Cardiac muscle cell (in vitro differentiated cells and primary cell): ENCODE measurements around the gene POP5. TPM values are rescaled to one million over a fixed set of nuclear protein-coding genes. Genes with fewer than 3 reads are reported as not detected.

ENCODE experiments used
- DNase-seq, 2 donors: peaks; one replicate each; pipeline versions ENCODE4 v3.0.0 to v3.0.0-alpha.2; 2010 to 2017; ENCODE audit warnings: low read depth in 1 of 2, low spot score in 1 of 2
- H3K27ac ChIP-seq: fragments of 200-600 bp; sonication (generic); 2 replicates; pipeline ENCODE4 v1.5.1; 2016
- H3K27me3 ChIP-seq: fragments of 200-600 bp; sonication (generic); 2 replicates; pipeline ENCODE4 v1.6.0; 2016; ENCODE audit warnings: control low read depth
- H3K36me3 ChIP-seq: fragments of 200-600 bp; sonication (generic); 2 replicates; pipeline ENCODE4 v1.5.1; 2016; ENCODE audit warnings: control low read depth
- H3K4me1 ChIP-seq: fragments of 200-600 bp; sonication (generic); 2 replicates; pipeline ENCODE4 v1.8.1; 2017; ENCODE audit warnings: low read depth, mild to moderate bottlenecking, mixed run types
- H3K4me3 ChIP-seq: fragments of 200-600 bp; sonication (generic); 2 replicates; pipeline ENCODE4 v1.5.1; 2016; ENCODE audit warnings: mild to moderate bottlenecking
- H3K9me3 ChIP-seq: fragments of 200-600 bp; sonication (generic); 2 replicates; pipeline ENCODE4 v1.5.1; 2017; ENCODE audit warnings: low read depth, mild to moderate bottlenecking, control low read depth
- CTCF ChIP-seq: IDR thresholded peaks from 2 replicates; pipeline ENCODE4 v1.5.1; 2012; ENCODE audit warnings: low read depth, mild to moderate bottlenecking, low read length
- polyA plus RNA-seq: library from polyadenylated mRNA; unstranded; fragments of >200 nt; fragmentation: Nextera tagmentation; extraction: Ambion mirVana; gene quantifications from 2 replicates; pipeline ENCODE4 v1.2.1, GENCODE V29; 2016
- total RNA-seq: library from RNA; depleted of rRNA; stranded (reverse); fragments of >200 nt; gene quantifications from 2 replicates; pipeline ENCODE4 v1.2.3, GENCODE V29; 2016

The POP5 gene
- total and polyA plus RNA-seq, 2 experiments from 2014 or later, result 27.9 to 75.3 TPM

GRCh38 chr12:120573560-120573959 lies 7.6 kb downstream of the POP5 start:
- Histone ChIP-seq H3K27ac (no peak overlapping the region), H3K4me3 (no peak overlapping the region), H3K4me1 (peaks cover 15% of the 10 kb centered on the region), H3K9me3 (no peaks in the 10 kb centered on the region), H3K27me3 (no peaks in the 10 kb centered on the region), H3K36me3 (peaks cover 65% of the 10 kb centered on the region)
- no peak for TF ChIP-seq CTCF
- no peak for DNase-seq

- no peaks in the 10 kb centered on the region for H3K9me3 ChIP-seq
- H3K27ac ChIP-seq, result peak overlapping the region; percentile 57
- H3K36me3 ChIP-seq, result peaks cover 64% of the 10 kb centered on the region
- H3K4me3 ChIP-seq, result no peak overlapping the region
- peaks cover 15% of the 10 kb centered on the region for H3K4me1 ChIP-seq
- no peaks in the 10 kb centered on the region for H3K27me3 ChIP-seq
- no peak for TF ChIP-seq CTCF
- peak in 1 of 2 donors; percentile 38 for DNase-seq
Observed at GRCh38 chr12:120571299-120571698, 9.9 kb downstream of the POP5 start.

- Histone ChIP-seq H3K4me1 (no peaks in the 10 kb centered on the region), H3K27ac (no peak overlapping the region), H3K36me3 (peaks cover 77% of the 10 kb centered on the region), H3K4me3 (no peak overlapping the region), H3K9me3 (no peaks in the 10 kb centered on the region), H3K27me3 (no peaks in the 10 kb centered on the region)
- DNase-seq, result no peak
- TF ChIP-seq CTCF, result no peak
Observed at GRCh38 chr12:120563495-120563894, 17.7 kb downstream of the POP5 start.

- Histone ChIP-seq H3K27me3 (no peaks in the 10 kb centered on the region), H3K9me3 (no peaks in the 10 kb centered on the region), H3K36me3 (peaks cover 76% of the 10 kb centered on the region), H3K4me3 (no peak overlapping the region), H3K4me1 (no peaks in the 10 kb centered on the region), H3K27ac (peak overlapping the region; percentile 15)
- no peak for DNase-seq
- no peak for TF ChIP-seq CTCF
Observed at GRCh38 chr12:120562906-120563305, 18.3 kb downstream of the POP5 start.

GRCh38 chr12:120557589-120557988 lies 23.6 kb downstream of the POP5 start:
- Histone ChIP-seq H3K27me3 (no peaks in the 10 kb centered on the region), H3K4me3 (no peak overlapping the region), H3K4me1 (no peaks in the 10 kb centered on the region), H3K9me3 (no peaks in the 10 kb centered on the region), H3K27ac (no peak overlapping the region), H3K36me3 (peaks cover 53% of the 10 kb centered on the region)
- TF ChIP-seq CTCF, result no peak
- no peak for DNase-seq

GRCh38 chr12:120554678-120555077 lies 26.5 kb downstream of the POP5 start:
- no peak for TF ChIP-seq CTCF
- no peak overlapping the region for H3K4me3 ChIP-seq
- H3K9me3 ChIP-seq, result no peaks in the 10 kb centered on the region
- no peaks in the 10 kb centered on the region for H3K27me3 ChIP-seq
- no peak overlapping the region for H3K27ac ChIP-seq
- H3K36me3 ChIP-seq, result peaks cover 41% of the 10 kb centered on the region
- H3K4me1 ChIP-seq, result peaks cover 7% of the 10 kb centered on the region
- DNase-seq, result no peak
